ENCODE data around the gene EEA1. TPM values are rescaled to one million over a fixed set of nuclear protein-coding genes. Genes with fewer than 3 reads are reported as not detected.

EEA1 gene
- polyA plus RNA-seq, 1 donor from 2014 or later, result 5.6 TPM

- no peak overlapping the region for H2AFZ ChIP-seq (ENCODE audit: low read depth, low read length)
- no peaks in the 10 kb centered on the region for H3K79me2 ChIP-seq (replicated peaks; ENCODE audit: insufficient read depth, low read length)
- no peak overlapping the region for H3K4me3 ChIP-seq (ENCODE audit: low read length)
- no peaks in the 10 kb centered on the region for H4K20me1 ChIP-seq (ENCODE audit: insufficient read depth)
- no peak overlapping the region for H3K27ac ChIP-seq (ENCODE audit: low read length)
- no peak overlapping the region for H3K4me2 ChIP-seq (ENCODE audit: low read length)
- no peaks in the 10 kb centered on the region for H3K36me3 ChIP-seq (ENCODE audit: insufficient read depth, low read length)
- no peaks in the 10 kb centered on the region for H3F3A ChIP-seq (ENCODE audit: insufficient read depth, low read length, poor library complexity, severe bottlenecking)
- H3K9me2 ChIP-seq (ENCODE audit: insufficient read depth, low read length), result no peaks in the 10 kb centered on the region
- TF ChIP-seq, protein P1, sequence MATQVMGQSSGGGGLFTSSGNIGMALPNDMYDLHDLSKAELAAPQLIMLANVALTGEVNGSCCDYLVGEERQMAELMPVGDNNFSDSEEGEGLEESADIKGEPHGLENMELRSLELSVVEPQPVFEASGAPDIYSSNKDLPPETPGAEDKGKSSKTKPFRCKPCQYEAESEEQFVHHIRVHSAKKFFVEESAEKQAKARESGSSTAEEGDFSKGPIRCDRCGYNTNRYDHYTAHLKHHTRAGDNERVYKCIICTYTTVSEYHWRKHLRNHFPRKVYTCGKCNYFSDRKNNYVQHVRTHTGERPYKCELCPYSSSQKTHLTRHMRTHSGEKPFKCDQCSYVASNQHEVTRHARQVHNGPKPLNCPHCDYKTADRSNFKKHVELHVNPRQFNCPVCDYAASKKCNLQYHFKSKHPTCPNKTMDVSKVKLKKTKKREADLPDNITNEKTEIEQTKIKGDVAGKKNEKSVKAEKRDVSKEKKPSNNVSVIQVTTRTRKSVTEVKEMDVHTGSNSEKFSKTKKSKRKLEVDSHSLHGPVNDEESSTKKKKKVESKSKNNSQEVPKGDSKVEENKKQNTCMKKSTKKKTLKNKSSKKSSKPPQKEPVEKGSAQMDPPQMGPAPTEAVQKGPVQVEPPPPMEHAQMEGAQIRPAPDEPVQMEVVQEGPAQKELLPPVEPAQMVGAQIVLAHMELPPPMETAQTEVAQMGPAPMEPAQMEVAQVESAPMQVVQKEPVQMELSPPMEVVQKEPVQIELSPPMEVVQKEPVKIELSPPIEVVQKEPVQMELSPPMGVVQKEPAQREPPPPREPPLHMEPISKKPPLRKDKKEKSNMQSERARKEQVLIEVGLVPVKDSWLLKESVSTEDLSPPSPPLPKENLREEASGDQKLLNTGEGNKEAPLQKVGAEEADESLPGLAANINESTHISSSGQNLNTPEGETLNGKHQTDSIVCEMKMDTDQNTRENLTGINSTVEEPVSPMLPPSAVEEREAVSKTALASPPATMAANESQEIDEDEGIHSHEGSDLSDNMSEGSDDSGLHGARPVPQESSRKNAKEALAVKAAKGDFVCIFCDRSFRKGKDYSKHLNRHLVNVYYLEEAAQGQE (IDR thresholded peaks at IDR 0.05; ENCODE audit: borderline replicate concordance), result no peak
- no peak for TF ChIP-seq EZH2 (IDR thresholded peaks at IDR 0.05; ENCODE audit: borderline replicate concordance, insufficient read depth, low read length, poor library complexity, severe bottlenecking)
- TF ChIP-seq POLR2AphosphoS5 (IDR thresholded peaks at IDR 0.05), result no peak
- no peak for TF ChIP-seq MXI1 (conservative IDR thresholded peaks at IDR 0.05; ENCODE audit: poor library complexity, severe bottlenecking)
- no peak for TF ChIP-seq RAD21 (conservative IDR thresholded peaks at IDR 0.05)
- no peak for TF ChIP-seq TAF1 (IDR thresholded peaks at IDR 0.05; ENCODE audit: low read depth)
- no peak for TF ChIP-seq CTCF (IDR thresholded peaks at IDR 0.05; ENCODE audit: poor library complexity, severe bottlenecking)
- TF ChIP-seq SMC3 (conservative IDR thresholded peaks at IDR 0.05; ENCODE audit: poor library complexity), result no peak
- TF ChIP-seq EP300 (conservative IDR thresholded peaks at IDR 0.05; ENCODE audit: poor library complexity, severe bottlenecking), result no peak
- no peaks in the 10 kb centered on the region for H3K27me3 ChIP-seq (ENCODE audit: insufficient read depth, low read depth, low read length)
- no peaks in the 10 kb centered on the region for H3K9me3 ChIP-seq (ENCODE audit: low read length)
- no peak overlapping the region for H3K9ac ChIP-seq (ENCODE audit: low read length)
These were observed 81.7 kb downstream of the EEA1 start for GRCh38 chr12:92847368-92847767.

- Histone ChIP-seq H3K9ac (ENCODE audit: low read length) (no peak overlapping the region), H3F3A (ENCODE audit: insufficient read depth, low read length, poor library complexity, severe bottlenecking) (no peaks in the 10 kb centered on the region), H4K20me1 (ENCODE audit: insufficient read depth) (no peaks in the 10 kb centered on the region), H2AFZ (ENCODE audit: low read depth, low read length) (no peak overlapping the region), H3K4me3 (ENCODE audit: low read length) (no peak overlapping the region), H3K9me3 (ENCODE audit: low read length) (no peaks in the 10 kb centered on the region), H3K9me2 (ENCODE audit: insufficient read depth, low read length) (no peaks in the 10 kb centered on the region), H3K4me2 (ENCODE audit: low read length) (no peak overlapping the region), H3K27ac (ENCODE audit: low read length) (no peak overlapping the region), H3K27me3 (ENCODE audit: insufficient read depth, low read depth, low read length) (no peaks in the 10 kb centered on the region), H3K36me3 (ENCODE audit: insufficient read depth, low read length) (peaks cover 12% of the 10 kb centered on the region), H3K79me2 (replicated peaks; ENCODE audit: insufficient read depth, low read length) (no peaks in the 10 kb centered on the region)
- TF ChIP-seq CTCF (IDR thresholded peaks at IDR 0.05; ENCODE audit: poor library complexity, severe bottlenecking) (no peak), EP300 (conservative IDR thresholded peaks at IDR 0.05; ENCODE audit: poor library complexity, severe bottlenecking) (no peak), SMC3 (conservative IDR thresholded peaks at IDR 0.05; ENCODE audit: poor library complexity) (no peak), POLR2AphosphoS5 (IDR thresholded peaks at IDR 0.05) (no peak), TAF1 (IDR thresholded peaks at IDR 0.05; ENCODE audit: low read depth) (no peak), MXI1 (conservative IDR thresholded peaks at IDR 0.05; ENCODE audit: poor library complexity, severe bottlenecking) (no peak), EZH2 (IDR thresholded peaks at IDR 0.05; ENCODE audit: borderline replicate concordance, insufficient read depth, low read length, poor library complexity, severe bottlenecking) (no peak), RAD21 (conservative IDR thresholded peaks at IDR 0.05) (no peak)
- TF ChIP-seq, protein P1 (IDR thresholded peaks at IDR 0.05; ENCODE audit: borderline replicate concordance), result no peak
These were observed 83.8 kb downstream of the EEA1 start for GRCh38 chr12:92845329-92845728.

All from neural cell (in vitro differentiated cells).